ENCODE measurements around the gene LRRC28.
A peak's percentile ranks its signal among the peaks of the same experiment; 100 is the strongest.

The LRRC28 gene

DNA sequence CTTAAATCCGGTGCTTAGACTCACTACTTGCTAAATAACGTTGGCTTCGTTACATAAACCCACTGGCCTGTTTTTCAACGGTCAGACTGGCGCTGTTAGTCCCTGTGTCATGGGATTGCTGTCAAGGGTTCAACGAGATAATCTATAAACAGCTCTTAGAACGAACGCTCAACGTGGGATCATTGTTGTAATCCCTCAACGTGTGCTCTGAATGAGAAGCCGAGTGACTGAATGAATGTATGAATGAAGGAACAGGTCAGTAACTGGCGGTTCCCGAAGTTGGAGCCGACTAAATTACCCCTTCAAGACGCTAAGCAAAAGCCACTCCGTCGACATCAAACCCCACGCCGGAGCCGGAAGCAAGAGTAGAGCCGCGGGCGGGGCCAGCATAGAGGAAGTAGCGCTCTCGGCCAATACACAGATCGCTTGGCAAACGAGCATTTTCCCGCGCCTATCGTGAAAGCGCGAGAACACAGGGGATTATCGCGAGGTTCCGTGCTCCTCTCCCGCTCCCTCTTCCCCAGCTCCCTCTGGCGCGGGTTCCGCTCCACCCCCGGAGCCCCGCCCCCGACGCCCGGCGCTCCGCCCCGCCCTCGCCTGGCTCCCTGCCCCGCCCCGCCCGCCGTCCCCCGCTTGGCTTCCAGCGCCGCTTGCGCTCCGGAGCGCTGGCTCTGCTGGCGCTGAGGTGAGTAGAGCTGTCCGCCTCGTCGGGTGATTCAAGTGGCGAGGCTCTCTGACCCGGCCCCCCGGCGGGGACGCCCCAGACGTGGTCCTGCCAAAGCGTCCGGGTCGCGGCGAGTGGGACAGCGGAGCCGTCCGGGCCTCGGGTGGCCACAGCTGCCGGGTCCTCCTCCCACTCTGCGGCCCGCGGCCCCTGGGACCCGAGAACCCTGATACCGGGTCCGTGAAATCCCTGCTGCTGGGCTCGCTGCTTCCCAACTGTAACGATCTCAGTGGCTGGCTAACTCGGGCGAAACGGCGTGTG is at the start of gene LRRC28:
Gene LRRC28 (plus strand): TSS at position 625 of the 985 bp plus-strand sequence. CDS start 4,477 bp downstream, outside the sequence.
- no peak for TF ChIP-seq Cebpa-rat (IDR thresholded peaks at IDR 0.05)
- peaks cover 20% of the 10 kb centered on the region for H3K4me1 ChIP-seq
- no peaks in the 10 kb centered on the region for H4K20me1 ChIP-seq
- H3K9ac ChIP-seq: peak within 1 kb of the TSS; percentile 87
- H3K4me3 ChIP-seq: peak within 1 kb of the TSS; percentile 85
- peak within 1 kb of the TSS; percentile 71 for H3K27ac ChIP-seq
- H3K36me3 ChIP-seq: peaks cover under 1% of the 10 kb centered on the region; the same call in 1 of the 2 replicates
- H3K9me3 ChIP-seq: peaks cover 5% of the 10 kb centered on the region; the same call in 1 of the 2 replicates
- H3K27me3 ChIP-seq: no peaks in the 10 kb centered on the region; the same call in 1 of the 2 replicates
- H3K4me2 ChIP-seq: peak within 1 kb of the TSS; percentile 87

DNA sequence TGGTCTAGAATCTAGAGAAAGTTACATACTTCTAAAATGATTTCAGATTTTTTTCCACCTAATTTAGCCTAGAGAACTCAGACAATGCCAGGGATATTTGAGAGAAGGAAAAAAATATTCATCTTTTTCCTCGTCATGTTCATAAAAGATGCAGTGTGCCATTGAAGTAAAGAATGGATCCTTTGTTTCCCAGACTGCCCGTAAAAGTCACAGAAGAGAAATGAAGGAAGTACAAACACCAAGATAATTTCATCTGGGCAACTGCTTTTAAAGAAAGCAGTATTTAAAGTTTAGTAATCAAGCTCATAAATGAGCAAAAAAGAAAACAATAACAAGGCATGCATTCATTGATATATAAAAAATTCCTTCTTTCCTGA is 49.1 kb upstream of the LRRC28 start:
- Histone ChIP-seq H3K4me3 (no peak overlapping the region), H3K27ac (no peak overlapping the region), H3K4me1 (no peaks in the 10 kb centered on the region), H3K9ac (no peak overlapping the region), H4K20me1 (no peaks in the 10 kb centered on the region), H3K9me3 (no peaks in the 10 kb centered on the region), H3K36me3 (no peaks in the 10 kb centered on the region), H3K27me3 (no peaks in the 10 kb centered on the region), H3K4me2 (no peak overlapping the region)
- TF ChIP-seq Cebpa-rat (IDR thresholded peaks at IDR 0.05): no peak

GRCh38 chr15:99207672-99208071 is 43.6 kb upstream of the LRRC28 start:
- H4K20me1 ChIP-seq: no peaks in the 10 kb centered on the region
- no peaks in the 10 kb centered on the region for H3K27me3 ChIP-seq
- H3K4me1 ChIP-seq: no peaks in the 10 kb centered on the region
- H3K4me2 ChIP-seq: no peak overlapping the region
- H3K4me3 ChIP-seq: no peak overlapping the region
- no peak for TF ChIP-seq Cebpa-rat (IDR thresholded peaks at IDR 0.05)
- no peaks in the 10 kb centered on the region for H3K36me3 ChIP-seq
- no peak overlapping the region for H3K9ac ChIP-seq
- H3K9me3 ChIP-seq: no peaks in the 10 kb centered on the region
- no peak overlapping the region for H3K27ac ChIP-seq

- Histone ChIP-seq H4K20me1 (no peaks in the 10 kb centered on the region), H3K9me3 (no peaks in the 10 kb centered on the region), H3K4me3 (no peak overlapping the region), H3K4me2 (no peak overlapping the region), H3K36me3 (no peaks in the 10 kb centered on the region), H3K4me1 (no peaks in the 10 kb centered on the region), H3K9ac (no peak overlapping the region), H3K27me3 (no peaks in the 10 kb centered on the region), H3K27ac (no peak overlapping the region)
- TF ChIP-seq Cebpa-rat (IDR thresholded peaks at IDR 0.05): no peak
Measured at GRCh38 chr15:99209326-99209725, 42.0 kb upstream of the LRRC28 start.

DNA sequence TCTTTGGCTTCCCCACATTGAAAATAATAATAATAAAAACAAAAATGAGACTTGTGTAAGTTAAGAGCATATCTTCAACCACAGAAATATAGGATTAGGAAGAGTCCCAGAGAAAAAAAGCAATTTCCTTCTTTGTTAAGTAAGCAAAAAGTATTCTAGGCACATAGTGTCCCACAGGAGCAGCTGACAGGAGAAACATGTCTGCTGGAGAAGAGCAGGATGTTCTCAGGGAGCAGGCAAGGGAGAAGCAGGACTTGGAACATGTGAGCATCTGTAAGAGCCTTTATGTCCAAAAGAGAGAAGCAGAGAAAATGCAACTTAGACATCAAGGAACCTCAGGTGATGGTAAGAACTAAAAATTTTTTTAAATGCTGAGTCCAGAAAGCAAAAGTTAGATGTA is 40.9 kb upstream of the LRRC28 start:
- Histone ChIP-seq H3K27ac (no peak overlapping the region), H3K9ac (no peak overlapping the region), H3K27me3 (no peaks in the 10 kb centered on the region), H3K9me3 (no peaks in the 10 kb centered on the region), H4K20me1 (no peaks in the 10 kb centered on the region), H3K4me1 (no peaks in the 10 kb centered on the region), H3K4me3 (no peak overlapping the region), H3K36me3 (no peaks in the 10 kb centered on the region), H3K4me2 (no peak overlapping the region)
- no peak for TF ChIP-seq Cebpa-rat (IDR thresholded peaks at IDR 0.05)

DNA sequence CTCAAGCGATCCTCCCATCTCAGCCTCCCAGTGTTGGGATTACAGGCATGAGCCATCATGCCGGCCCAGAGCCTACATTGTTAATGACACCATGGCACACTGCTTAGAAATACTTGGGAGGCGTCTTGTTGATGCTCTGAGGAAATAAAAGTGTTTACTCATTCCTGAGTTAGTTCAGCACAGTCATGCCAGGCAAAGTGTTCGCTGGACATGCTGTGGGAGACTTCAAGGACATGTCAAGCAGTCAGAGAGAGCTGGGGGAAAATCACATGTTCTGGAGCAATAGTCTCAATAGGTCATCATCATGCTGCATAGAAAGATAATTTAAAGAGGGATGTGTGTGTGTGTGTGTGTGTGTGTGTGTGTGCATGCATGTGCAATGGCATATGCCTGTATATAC is 39.4 kb upstream of the LRRC28 start:
- Histone ChIP-seq H3K9me3 (no peaks in the 10 kb centered on the region), H3K27me3 (no peaks in the 10 kb centered on the region), H4K20me1 (no peaks in the 10 kb centered on the region), H3K27ac (no peak overlapping the region), H3K4me1 (no peaks in the 10 kb centered on the region), H3K4me3 (no peak overlapping the region), H3K4me2 (no peak overlapping the region), H3K36me3 (no peaks in the 10 kb centered on the region), H3K9ac (no peak overlapping the region)
- no peak for TF ChIP-seq Cebpa-rat (IDR thresholded peaks at IDR 0.05)

- Histone ChIP-seq H3K36me3 (no peaks in the 10 kb centered on the region), H3K4me2 (no peak overlapping the region), H3K27ac (no peak overlapping the region), H4K20me1 (no peaks in the 10 kb centered on the region), H3K9ac (no peak overlapping the region), H3K4me3 (no peak overlapping the region), H3K9me3 (no peaks in the 10 kb centered on the region), H3K27me3 (no peaks in the 10 kb centered on the region), H3K4me1 (no peaks in the 10 kb centered on the region)
- no peak for TF ChIP-seq Cebpa-rat (IDR thresholded peaks at IDR 0.05)
Measured at GRCh38 chr15:99212406-99212805, 38.9 kb upstream of the LRRC28 start.

DNA sequence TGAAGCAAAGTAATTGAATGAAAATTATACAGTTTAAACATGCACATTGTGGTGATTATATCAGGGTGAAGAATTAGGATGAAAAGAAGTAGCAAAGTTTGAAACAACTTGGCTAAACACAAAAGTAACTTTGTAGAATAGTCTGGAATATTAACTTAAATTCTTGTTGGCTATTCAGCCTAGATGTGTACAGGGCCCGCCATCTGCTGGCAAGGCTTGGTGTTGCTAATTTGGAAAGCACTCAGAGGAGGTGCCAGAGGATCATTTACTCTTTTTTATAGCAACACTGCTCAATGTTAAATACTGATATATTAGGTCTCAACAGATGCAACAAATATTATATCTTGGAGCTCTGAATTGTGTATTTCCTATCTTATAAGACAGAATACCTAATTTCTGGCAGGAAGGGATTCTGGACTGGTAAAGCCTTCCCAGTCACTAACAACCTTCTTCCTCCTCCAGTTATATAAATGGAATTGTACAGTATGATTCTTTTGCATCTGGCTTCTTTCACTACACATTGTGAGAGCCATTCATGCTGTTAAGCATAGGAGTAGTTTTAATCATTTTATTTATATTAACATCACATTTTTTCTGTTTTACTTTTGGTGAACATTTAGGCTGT is 38.0 kb upstream of the LRRC28 start:
- TF ChIP-seq Cebpa-rat (IDR thresholded peaks at IDR 0.05): no peak
- H3K9me3 ChIP-seq: no peaks in the 10 kb centered on the region
- H3K4me2 ChIP-seq: no peak overlapping the region
- H3K27me3 ChIP-seq: no peaks in the 10 kb centered on the region
- H3K4me1 ChIP-seq: no peaks in the 10 kb centered on the region
- H3K27ac ChIP-seq: no peak overlapping the region
- no peaks in the 10 kb centered on the region for H3K36me3 ChIP-seq
- no peak overlapping the region for H3K4me3 ChIP-seq
- no peaks in the 10 kb centered on the region for H4K20me1 ChIP-seq
- no peak overlapping the region for H3K9ac ChIP-seq

DNA sequence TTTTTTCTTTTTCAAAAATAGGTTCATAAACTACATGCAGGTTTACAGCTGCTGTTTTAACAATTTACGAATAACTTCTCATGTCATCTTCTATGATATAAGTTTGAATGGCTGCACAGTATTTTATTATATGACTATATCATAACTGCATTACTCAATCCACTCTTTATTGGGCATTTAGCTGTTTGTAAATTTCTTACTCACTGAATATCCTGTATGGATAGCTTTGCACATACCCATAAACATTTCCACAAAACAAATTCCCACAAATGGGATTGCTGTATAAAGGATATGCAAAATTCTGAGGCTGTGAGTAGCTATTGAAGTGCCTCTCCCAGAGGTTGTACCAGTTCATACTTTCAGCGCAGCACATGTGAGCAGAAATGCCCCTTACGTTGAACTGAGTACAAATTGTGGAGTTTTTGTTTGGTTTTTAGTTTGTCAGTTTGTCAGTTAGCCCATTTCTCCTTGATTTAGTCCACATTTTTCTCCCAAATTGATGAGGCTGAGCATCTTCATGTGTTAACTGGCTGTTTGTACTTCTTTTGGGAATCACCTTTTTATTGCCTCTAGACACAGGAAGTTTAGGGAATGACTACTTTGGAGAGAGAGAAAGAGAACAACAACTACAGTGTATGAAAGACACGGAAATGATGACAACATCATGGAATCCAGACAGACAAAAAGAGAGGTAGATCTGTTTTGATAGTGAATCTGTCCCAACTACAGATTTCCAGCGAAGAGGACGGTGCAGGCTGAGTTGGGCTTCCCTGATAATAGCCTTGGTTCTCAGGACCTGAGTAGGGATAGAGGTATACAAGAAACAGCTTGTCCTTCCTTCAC is 26.7 kb upstream of the LRRC28 start:
- Histone ChIP-seq H3K9ac (no peak overlapping the region), H3K4me1 (no peaks in the 10 kb centered on the region), H4K20me1 (no peaks in the 10 kb centered on the region), H3K27me3 (no peaks in the 10 kb centered on the region), H3K4me3 (no peak overlapping the region), H3K36me3 (no peaks in the 10 kb centered on the region), H3K4me2 (no peak overlapping the region), H3K27ac (no peak overlapping the region), H3K9me3 (no peaks in the 10 kb centered on the region)
- no peak for TF ChIP-seq Cebpa-rat (IDR thresholded peaks at IDR 0.05)

Data from BLaER1 (cell line).